ENCODE measurements around the gene TCOF1. TPM values are rescaled to one million over a fixed set of nuclear protein-coding genes. Genes with fewer than 3 reads are reported as not detected.

TCOF1 gene
- total and polyA plus RNA-seq, 2 donors from 2014 or later = 12.2 to 23.5 TPM

DNA sequence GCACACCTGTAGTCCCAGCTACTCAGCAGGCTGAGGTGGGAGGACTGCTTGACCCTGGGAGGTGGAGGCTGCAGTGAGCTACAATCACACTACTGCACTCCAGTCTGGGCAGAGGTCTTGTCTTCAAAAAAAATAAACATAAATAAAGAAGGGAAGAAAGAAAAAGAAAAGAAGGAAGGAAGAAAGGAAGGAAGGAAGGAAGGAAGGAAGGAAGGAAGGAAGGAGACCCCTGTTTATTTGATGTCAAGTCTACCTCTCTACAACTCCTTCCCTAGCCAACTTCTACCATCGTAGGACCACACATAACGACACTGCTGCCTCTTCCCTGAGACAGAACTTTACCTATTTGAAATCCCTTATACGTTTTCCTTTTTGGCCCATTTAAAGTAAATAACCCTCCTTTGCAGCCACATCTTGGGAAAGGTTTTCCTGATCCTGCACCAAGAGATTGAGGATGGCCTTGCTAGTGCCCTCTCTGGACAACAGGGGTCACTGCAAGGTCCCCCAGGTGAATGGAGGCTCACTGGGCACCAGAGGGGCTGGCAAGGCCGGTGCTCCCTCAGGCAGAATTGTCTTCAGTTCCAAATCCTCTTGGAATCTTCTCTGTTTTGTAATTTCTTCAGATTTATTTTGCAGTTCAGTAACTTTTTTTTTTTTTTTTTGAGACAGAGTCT is 81.5 kb downstream of the TCOF1 start:
- TF ChIP-seq, protein P1, sequence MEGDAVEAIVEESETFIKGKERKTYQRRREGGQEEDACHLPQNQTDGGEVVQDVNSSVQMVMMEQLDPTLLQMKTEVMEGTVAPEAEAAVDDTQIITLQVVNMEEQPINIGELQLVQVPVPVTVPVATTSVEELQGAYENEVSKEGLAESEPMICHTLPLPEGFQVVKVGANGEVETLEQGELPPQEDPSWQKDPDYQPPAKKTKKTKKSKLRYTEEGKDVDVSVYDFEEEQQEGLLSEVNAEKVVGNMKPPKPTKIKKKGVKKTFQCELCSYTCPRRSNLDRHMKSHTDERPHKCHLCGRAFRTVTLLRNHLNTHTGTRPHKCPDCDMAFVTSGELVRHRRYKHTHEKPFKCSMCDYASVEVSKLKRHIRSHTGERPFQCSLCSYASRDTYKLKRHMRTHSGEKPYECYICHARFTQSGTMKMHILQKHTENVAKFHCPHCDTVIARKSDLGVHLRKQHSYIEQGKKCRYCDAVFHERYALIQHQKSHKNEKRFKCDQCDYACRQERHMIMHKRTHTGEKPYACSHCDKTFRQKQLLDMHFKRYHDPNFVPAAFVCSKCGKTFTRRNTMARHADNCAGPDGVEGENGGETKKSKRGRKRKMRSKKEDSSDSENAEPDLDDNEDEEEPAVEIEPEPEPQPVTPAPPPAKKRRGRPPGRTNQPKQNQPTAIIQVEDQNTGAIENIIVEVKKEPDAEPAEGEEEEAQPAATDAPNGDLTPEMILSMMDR (IDR thresholded peaks at IDR 0.05; ENCODE audit: borderline replicate concordance, extremely low read depth, insufficient read depth) = peak; percentile 30
- H3K4me1 ChIP-seq (ENCODE audit: control insufficient read depth in 2 of 3, insufficient read depth in 2 of 3, low read depth in 1 of 3, low read length in 3 of 3) = peaks cover 0 to 2% (median 0%) of the 10 kb centered on the region in 3 donors
- H3K36me3 ChIP-seq (ENCODE audit: control insufficient read depth in 2 of 3, insufficient read depth in 3 of 3, low read length in 3 of 3) = peaks cover 2 to 9% (median 5%) of the 10 kb centered on the region in 3 donors
- FAIRE-seq (no peak), DNase-seq (peak in 1 of 5 donors; percentile 49)
- no peak overlapping the region for H3K9ac ChIP-seq (ENCODE audit: low read length in 3 of 3)
- no peak overlapping the region for H3K4me3 ChIP-seq (ENCODE audit: low read length in 3 of 3)
- H3K27me3 ChIP-seq (ENCODE audit: control insufficient read depth, insufficient read depth, low read length) = no peaks in the 10 kb centered on the region
- intact Hi-C loops (cut with DNase I) = no loop called here
- H3K9me3 ChIP-seq (ENCODE audit: control insufficient read depth in 2 of 3, insufficient read depth in 1 of 3, low read length in 3 of 3) = no peaks in the 10 kb centered on the region
- H3K27ac ChIP-seq (ENCODE audit: low read depth in 2 of 2, low read length in 2 of 2) = no peak overlapping the region

DNA sequence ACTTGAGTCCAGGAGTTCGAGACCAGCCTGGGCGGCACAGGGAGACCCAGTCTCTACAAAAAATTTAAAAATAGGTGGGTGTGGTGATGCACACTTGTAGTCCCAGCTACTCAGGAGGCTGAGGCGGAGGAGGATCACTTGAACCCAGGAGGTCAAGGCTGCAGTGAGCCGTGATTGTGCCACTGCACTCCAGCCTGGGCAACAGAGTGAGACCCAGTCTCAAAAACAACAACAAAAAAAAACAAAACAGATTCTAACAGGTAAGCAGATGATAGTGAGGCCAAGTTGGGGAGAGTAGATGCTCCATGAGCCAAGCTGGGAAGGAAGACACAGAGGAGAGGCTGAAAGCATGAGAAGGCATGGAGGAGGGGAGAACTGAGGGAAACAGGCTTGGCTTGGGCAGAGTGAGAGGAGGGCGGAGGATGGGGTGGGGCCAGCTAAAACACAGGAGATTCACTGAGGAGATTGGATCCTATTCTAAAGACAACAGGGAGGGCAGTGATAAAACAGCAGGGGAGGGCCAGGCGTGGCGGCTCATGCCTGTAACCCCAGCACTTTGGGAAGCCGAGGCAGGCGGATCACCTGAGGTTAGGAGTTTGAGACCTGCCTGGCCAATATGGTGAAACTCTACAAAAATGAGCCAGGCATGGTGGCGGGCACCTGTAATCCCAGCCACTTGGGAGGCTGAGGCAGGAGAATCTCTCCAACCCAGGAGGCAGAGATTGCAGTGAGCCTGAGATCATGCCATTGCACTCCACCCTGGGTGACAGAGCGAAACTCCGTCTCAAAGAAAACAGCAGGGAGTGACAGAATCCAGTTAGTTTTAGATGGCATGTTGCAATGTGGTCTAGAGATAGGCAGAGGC is 83.7 kb downstream of the TCOF1 start:
- H3K4me1 ChIP-seq (ENCODE audit: control insufficient read depth in 2 of 3, insufficient read depth in 2 of 3, low read depth in 1 of 3, low read length in 3 of 3) = peaks cover 0 to 1% (median 0%) of the 10 kb centered on the region in 3 donors

DNA sequence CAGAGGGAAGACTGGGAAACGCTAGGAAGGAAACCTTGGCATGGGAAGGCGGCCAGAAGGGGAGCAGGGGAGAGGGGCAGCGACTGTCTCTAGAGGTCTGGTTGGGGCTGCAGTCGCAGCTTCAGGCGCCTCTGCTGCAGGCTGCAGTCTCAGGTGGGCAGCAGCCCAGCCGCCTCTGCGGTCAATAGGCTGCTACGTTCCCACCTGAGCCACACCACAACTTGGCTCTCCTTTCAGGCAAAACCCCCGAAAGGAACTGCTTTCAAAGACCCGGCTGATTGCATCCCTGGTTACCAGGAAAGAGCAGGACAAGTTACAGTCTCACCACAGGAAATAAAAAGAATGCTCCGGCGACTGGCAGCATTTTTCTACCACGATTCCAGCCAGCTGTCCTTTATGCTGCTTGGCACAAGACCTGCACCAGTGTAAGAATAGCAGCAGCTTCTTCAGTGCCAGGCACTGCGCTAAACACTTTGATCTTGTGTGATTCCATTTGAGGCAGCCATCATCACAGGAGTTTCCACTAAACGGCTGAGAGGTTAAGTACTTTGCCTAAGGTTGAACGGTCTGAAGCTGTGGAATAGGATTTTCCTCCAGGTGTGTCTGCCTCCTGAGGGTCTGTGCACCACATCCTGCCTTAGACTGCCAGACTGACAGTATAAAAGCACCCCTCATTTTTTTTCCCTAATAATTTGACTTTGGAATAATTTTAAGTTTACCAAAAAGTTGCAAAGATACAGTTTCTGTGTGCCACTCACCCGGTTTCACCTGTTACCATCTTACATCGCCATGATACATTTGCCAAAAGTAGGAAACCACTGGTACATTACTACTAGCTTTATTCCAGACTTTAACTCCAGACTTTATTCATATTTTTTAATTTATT is 84.6 kb downstream of the TCOF1 start:
- no peak overlapping the region for H3K27ac ChIP-seq (ENCODE audit: low read depth in 2 of 2, low read length in 2 of 2)
- DNase-seq = no peak

More for the DNA sequence above, 83.7 kb downstream of the TCOF1 start:
- Histone ChIP-seq H3K27me3 (ENCODE audit: control insufficient read depth, insufficient read depth, low read length) (no peaks in the 10 kb centered on the region), H3K4me3 (ENCODE audit: low read length in 3 of 3) (no peak overlapping the region), H3K27ac (ENCODE audit: low read depth in 2 of 2, low read length in 2 of 2) (no peak overlapping the region), H3K9ac (ENCODE audit: low read length in 3 of 3) (no peak overlapping the region), H3K9me3 (ENCODE audit: control insufficient read depth in 2 of 3, insufficient read depth in 1 of 3, low read length in 3 of 3) (no peaks in the 10 kb centered on the region), H3K36me3 (ENCODE audit: control insufficient read depth in 2 of 3, insufficient read depth in 3 of 3, low read length in 3 of 3) (peaks cover 4 to 27% (median 25%) of the 10 kb centered on the region in 3 donors)
- FAIRE-seq = no peak
- intact Hi-C loops (cut with DNase I) = no loop called here
- TF ChIP-seq, protein P1 (IDR thresholded peaks at IDR 0.05; ENCODE audit: borderline replicate concordance, extremely low read depth, insufficient read depth) = no peak
- no peak for DNase-seq

More for the DNA sequence above, 84.6 kb downstream of the TCOF1 start:
- Histone ChIP-seq H3K4me1 (ENCODE audit: control insufficient read depth in 2 of 3, insufficient read depth in 2 of 3, low read depth in 1 of 3, low read length in 3 of 3) (no peaks in the 10 kb centered on the region), H3K9ac (ENCODE audit: low read length in 3 of 3) (no peak overlapping the region), H3K36me3 (ENCODE audit: control insufficient read depth in 2 of 3, insufficient read depth in 3 of 3, low read length in 3 of 3) (peaks cover 13 to 36% (median 34%) of the 10 kb centered on the region in 3 donors), H3K27me3 (ENCODE audit: control insufficient read depth, insufficient read depth, low read length) (no peaks in the 10 kb centered on the region), H3K4me3 (ENCODE audit: low read length in 3 of 3) (no peak overlapping the region), H3K9me3 (ENCODE audit: control insufficient read depth in 2 of 3, insufficient read depth in 1 of 3, low read length in 3 of 3) (no peaks in the 10 kb centered on the region)
- FAIRE-seq = no peak
- TF ChIP-seq, protein P1 (IDR thresholded peaks at IDR 0.05; ENCODE audit: borderline replicate concordance, extremely low read depth, insufficient read depth) = no peak
- intact Hi-C loops (cut with DNase I) = no loop called here
